Amniotic epithelial cell (primary cell): ENCODE data around the gene SHB.
"Not testable (repeated sequence)": the region's sequence is repeated elsewhere in the genome, so short reads cannot be mapped to it uniquely, and the experiment has no call there.

ENCODE experiments used
- DNase-seq: peaks from one replicate; pipeline ENCODE4 v3.0.0-alpha.2; 2010; ENCODE audit warnings: low read depth

SHB gene

GRCh38 chr9:37902796-37903646, 166.0 kb downstream of the SHB start:
- DNase-seq, result peak; percentile 38

GRCh38 chr9:37902131-37902530, 166.9 kb downstream of the SHB start:
- DNase-seq, result no peak

GRCh38 chr9:37899041-37899440, 170.0 kb downstream of the SHB start:
- DNase-seq, result peak; percentile 72

- DNase-seq, result peak; percentile 66
Observed at GRCh38 chr9:37897665-37898064, 171.4 kb downstream of the SHB start.

- no peak for DNase-seq
Observed at GRCh38 chr9:37892063-37892462, 177.0 kb downstream of the SHB start.

GRCh38 chr9:37891042-37891441, 178.0 kb downstream of the SHB start:
- not testable (repeated sequence) for DNase-seq

GRCh38 chr9:37889536-37889935, 179.5 kb downstream of the SHB start:
- no peak for DNase-seq

GRCh38 chr9:37887977-37888583, 180.9 kb downstream of the SHB start:
- DNase-seq, result peak; percentile 79

- peak; percentile 55 for DNase-seq
Observed at GRCh38 chr9:37880916-37881479, 188.0 kb downstream of the SHB start.

GRCh38 chr9:37876376-37876775, 192.7 kb downstream of the SHB start:
- DNase-seq, result peak; percentile 81

- no peak for DNase-seq
Observed at GRCh38 chr9:37873955-37874354, 195.1 kb downstream of the SHB start.

GRCh38 chr9:37870799-37871176, 198.2 kb downstream of the SHB start:
- no peak for DNase-seq

GRCh38 chr9:37870081-37870798, 198.8 kb downstream of the SHB start:
- DNase-seq, result no peak
